Neural cell (in vitro differentiated cells): ENCODE results near the gene ZC3H6.

Experiments
- CTCF ChIP-seq: fragments of 450-650 bp; IDR thresholded peaks from 2 replicates; pipeline ENCODE4 v1.5.1; 2014; ENCODE audit warnings: antibody characterized with exemption, mild to moderate bottlenecking, moderate library complexity; ENCODE audit not compliant: poor library complexity, severe bottlenecking
- EP300 ChIP-seq: fragments of 450-650 bp; conservative IDR thresholded peaks from 2 replicates; pipeline ENCODE4 v1.6.1; 2014; ENCODE audit warnings: antibody characterized with exemption, mild to moderate bottlenecking, moderate library complexity; ENCODE audit not compliant: poor library complexity, severe bottlenecking
- EZH2 ChIP-seq: fragments of 200-600, 300-800 bp; shearing (Covaris generic), sonication (generic); IDR thresholded peaks from 2 replicates; pipeline ENCODE4 v1.6.1; 2014; ENCODE audit warnings: antibody characterized with exemption, low read length, borderline replicate concordance, mild to moderate bottlenecking; ENCODE audit not compliant: insufficient read depth, poor library complexity, severe bottlenecking
- POLR2AphosphoS5 ChIP-seq: IDR thresholded peaks from 2 replicates; pipeline ENCODE4 v1.6.1; 2012
- TF ChIP-seq, protein P1 (sequence below): IDR thresholded peaks from 2 replicates; pipeline ENCODE4 v1.6.1; 2012; ENCODE audit warnings: borderline replicate concordance

DNA sequence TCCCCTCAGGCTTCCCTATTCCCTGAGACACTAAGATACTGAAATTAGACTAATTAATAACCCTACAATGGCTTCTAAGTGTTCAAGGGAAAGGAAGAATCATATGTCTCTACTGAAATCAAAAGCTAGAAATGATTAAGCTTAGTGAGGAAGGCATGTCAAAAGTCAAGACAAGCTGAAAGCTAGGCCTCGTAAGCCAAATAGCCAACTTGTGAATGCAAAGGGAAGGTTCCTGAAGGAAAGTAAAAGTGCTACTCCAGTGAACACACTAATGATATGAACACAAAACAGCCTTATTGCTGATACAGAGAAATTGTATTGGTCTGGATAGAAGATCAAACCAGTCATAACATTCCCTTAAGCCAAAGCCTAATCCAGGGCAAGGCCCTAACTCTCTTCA lies 30.5 kb upstream of the ZC3H6 start:
- TF ChIP-seq CTCF (no peak), EZH2 (no peak), POLR2AphosphoS5 (no peak), EP300 (no peak)
- TF ChIP-seq, protein P1, sequence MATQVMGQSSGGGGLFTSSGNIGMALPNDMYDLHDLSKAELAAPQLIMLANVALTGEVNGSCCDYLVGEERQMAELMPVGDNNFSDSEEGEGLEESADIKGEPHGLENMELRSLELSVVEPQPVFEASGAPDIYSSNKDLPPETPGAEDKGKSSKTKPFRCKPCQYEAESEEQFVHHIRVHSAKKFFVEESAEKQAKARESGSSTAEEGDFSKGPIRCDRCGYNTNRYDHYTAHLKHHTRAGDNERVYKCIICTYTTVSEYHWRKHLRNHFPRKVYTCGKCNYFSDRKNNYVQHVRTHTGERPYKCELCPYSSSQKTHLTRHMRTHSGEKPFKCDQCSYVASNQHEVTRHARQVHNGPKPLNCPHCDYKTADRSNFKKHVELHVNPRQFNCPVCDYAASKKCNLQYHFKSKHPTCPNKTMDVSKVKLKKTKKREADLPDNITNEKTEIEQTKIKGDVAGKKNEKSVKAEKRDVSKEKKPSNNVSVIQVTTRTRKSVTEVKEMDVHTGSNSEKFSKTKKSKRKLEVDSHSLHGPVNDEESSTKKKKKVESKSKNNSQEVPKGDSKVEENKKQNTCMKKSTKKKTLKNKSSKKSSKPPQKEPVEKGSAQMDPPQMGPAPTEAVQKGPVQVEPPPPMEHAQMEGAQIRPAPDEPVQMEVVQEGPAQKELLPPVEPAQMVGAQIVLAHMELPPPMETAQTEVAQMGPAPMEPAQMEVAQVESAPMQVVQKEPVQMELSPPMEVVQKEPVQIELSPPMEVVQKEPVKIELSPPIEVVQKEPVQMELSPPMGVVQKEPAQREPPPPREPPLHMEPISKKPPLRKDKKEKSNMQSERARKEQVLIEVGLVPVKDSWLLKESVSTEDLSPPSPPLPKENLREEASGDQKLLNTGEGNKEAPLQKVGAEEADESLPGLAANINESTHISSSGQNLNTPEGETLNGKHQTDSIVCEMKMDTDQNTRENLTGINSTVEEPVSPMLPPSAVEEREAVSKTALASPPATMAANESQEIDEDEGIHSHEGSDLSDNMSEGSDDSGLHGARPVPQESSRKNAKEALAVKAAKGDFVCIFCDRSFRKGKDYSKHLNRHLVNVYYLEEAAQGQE, result no peak
